ENCODE measurements around the gene TUBGCP2. TPM values are rescaled to one million over a fixed set of nuclear protein-coding genes. Genes with fewer than 3 reads are reported as not detected.
A peak's percentile ranks its signal among the peaks of the same experiment; 100 is the strongest.

The TUBGCP2 gene, protein sequence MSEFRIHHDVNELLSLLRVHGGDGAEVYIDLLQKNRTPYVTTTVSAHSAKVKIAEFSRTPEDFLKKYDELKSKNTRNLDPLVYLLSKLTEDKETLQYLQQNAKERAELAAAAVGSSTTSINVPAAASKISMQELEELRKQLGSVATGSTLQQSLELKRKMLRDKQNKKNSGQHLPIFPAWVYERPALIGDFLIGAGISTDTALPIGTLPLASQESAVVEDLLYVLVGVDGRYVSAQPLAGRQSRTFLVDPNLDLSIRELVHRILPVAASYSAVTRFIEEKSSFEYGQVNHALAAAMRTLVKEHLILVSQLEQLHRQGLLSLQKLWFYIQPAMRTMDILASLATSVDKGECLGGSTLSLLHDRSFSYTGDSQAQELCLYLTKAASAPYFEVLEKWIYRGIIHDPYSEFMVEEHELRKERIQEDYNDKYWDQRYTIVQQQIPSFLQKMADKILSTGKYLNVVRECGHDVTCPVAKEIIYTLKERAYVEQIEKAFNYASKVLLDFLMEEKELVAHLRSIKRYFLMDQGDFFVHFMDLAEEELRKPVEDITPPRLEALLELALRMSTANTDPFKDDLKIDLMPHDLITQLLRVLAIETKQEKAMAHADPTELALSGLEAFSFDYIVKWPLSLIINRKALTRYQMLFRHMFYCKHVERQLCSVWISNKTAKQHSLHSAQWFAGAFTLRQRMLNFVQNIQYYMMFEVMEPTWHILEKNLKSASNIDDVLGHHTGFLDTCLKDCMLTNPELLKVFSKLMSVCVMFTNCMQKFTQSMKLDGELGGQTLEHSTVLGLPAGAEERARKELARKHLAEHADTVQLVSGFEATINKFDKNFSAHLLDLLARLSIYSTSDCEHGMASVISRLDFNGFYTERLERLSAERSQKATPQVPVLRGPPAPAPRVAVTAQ
- 21.4 and 29.5 TPM in 2 replicates for total RNA-seq (2014; rRNA removed; shearing (Covaris generic); ENCODE audit: low replicate concordance)

- H3K4me3 ChIP-seq (ENCODE audit: low read length), result peak within 1 kb of the TSS; percentile 96
- peaks cover 16% of the 10 kb centered on the region for H3K36me3 ChIP-seq (ENCODE audit: insufficient read depth, low read length)
- peaks cover 35% of the 10 kb centered on the region; the same call in 1 of the 2 replicates for H4K20me1 ChIP-seq (ENCODE audit: insufficient read depth, low read depth, low read length)
- peak within 1 kb of the TSS; percentile 96 for H3K9ac ChIP-seq (ENCODE audit: low read length)
- H3K79me2 ChIP-seq (ENCODE audit: low read length), result peaks cover 51% of the 10 kb centered on the region
- peak; percentile 95 for DNase-seq
- H3K27ac ChIP-seq (ENCODE audit: low read length), result peak within 1 kb of the TSS; percentile 81
- H2AFZ ChIP-seq (ENCODE audit: low read length), result 0 out of 2 replicates have a peak within 1 kb of the TSS, but pooled peaks have one; percentile 89
- no peaks in the 10 kb centered on the region for H3K9me2 ChIP-seq (replicated peaks; ENCODE audit: insufficient read depth, low read length)
- H3K4me1 ChIP-seq (ENCODE audit: low read length), result peaks cover 18% of the 10 kb centered on the region
- H3K27me3 ChIP-seq (ENCODE audit: low read length), result no peaks in the 10 kb centered on the region
- H3K4me2 ChIP-seq (ENCODE audit: low read depth, low read length, poor library complexity, severe bottlenecking), result peak within 1 kb of the TSS; percentile 91
- no peaks in the 10 kb centered on the region for H3K9me3 ChIP-seq (ENCODE audit: low read length)
These were observed at the start of gene TUBGCP2, which contains the start of gene ZNF511 for GRCh38 chr10:133308421-133309099. Gene TUBGCP2, minus strand, starts transcription at chr10:133308872. Its CDS starts 5,931 bp downstream, at chr10:133302941. Gene ZNF511, plus strand, starts transcription at chr10:133308914. Its CDS starts 30 bp downstream, at chr10:133308944.

- no peaks in the 10 kb centered on the region for H3K36me3 ChIP-seq (ENCODE audit: insufficient read depth, low read length)
- H3K9me3 ChIP-seq (ENCODE audit: low read length), result no peaks in the 10 kb centered on the region
- peak within 1 kb of the TSS; percentile 7 for H3K4me2 ChIP-seq (ENCODE audit: low read depth, low read length, poor library complexity, severe bottlenecking)
- no peak within 1 kb of the TSS for H3K27ac ChIP-seq (ENCODE audit: low read length)
- peak; percentile 47 for DNase-seq
- H3K27me3 ChIP-seq (ENCODE audit: low read length), result no peaks in the 10 kb centered on the region
- H4K20me1 ChIP-seq (ENCODE audit: insufficient read depth, low read depth, low read length), result no peaks in the 10 kb centered on the region
- peaks cover 5% of the 10 kb centered on the region; the same call in 1 of the 2 replicates for H3K4me1 ChIP-seq (ENCODE audit: low read length)
- no peak within 1 kb of the TSS for H2AFZ ChIP-seq (ENCODE audit: low read length)
- no peaks in the 10 kb centered on the region for H3K79me2 ChIP-seq (ENCODE audit: low read length)
- no peaks in the 10 kb centered on the region for H3K9me2 ChIP-seq (replicated peaks; ENCODE audit: insufficient read depth, low read length)
- H3K4me3 ChIP-seq (ENCODE audit: low read length), result no peak within 1 kb of the TSS
- no peak within 1 kb of the TSS for H3K9ac ChIP-seq (ENCODE audit: low read length)
These were observed 48.9 kb upstream of the TUBGCP2 start, which contains the start of gene FUOM for GRCh38 chr10:133357285-133358161. Gene FUOM, minus strand, starts transcription at chr10:133358019. Its CDS starts 12 bp downstream, at chr10:133358007.

DNA sequence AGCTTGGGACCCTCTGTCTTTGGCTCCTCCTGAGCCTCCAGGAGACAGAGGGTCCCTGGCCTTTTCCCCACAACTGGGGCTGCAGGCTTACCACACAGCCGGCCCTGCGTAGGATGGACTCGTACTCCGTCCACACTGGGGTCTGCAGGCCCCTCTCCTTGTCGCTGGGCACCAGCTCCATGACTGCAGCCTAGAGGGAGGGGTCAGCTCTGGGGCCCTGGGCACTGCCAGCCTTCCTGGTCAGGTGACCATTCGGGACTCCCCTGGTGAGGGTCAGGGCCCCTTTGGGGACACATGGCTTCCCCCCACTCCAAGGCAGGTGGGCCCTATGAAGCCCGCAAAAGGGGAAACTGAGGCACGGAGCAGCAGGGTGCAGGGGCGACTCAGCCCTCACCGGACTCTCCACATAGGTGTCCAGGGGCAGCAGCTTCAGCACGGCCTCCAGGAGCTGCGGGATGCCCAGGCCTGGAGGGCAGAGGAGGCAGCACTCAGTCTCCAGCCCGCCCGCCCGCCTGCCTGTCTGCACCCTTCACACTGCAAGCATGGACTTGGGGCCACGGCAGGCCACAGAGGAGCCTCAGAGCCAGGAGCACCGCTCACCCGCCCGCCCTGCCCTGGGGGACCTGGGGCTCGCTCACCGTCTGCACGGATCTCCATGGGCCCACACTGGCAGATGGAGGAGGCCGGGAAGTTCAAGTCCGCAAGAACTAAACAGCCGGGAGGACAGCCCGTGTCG is 48.0 kb upstream of the TUBGCP2 start:
- no peaks in the 10 kb centered on the region for H3K9me3 ChIP-seq (ENCODE audit: low read length)
- no peak overlapping the region for H3K27ac ChIP-seq (ENCODE audit: low read length)
- H3K4me1 ChIP-seq (ENCODE audit: low read length), result peaks cover 5% of the 10 kb centered on the region; the same call in 1 of the 2 replicates
- H3K79me2 ChIP-seq (ENCODE audit: low read length), result no peaks in the 10 kb centered on the region
- no peak overlapping the region for H3K4me3 ChIP-seq (ENCODE audit: low read length)
- no peaks in the 10 kb centered on the region for H3K36me3 ChIP-seq (ENCODE audit: insufficient read depth, low read length)
- peak overlapping the region; percentile 7 for H3K4me2 ChIP-seq (ENCODE audit: low read depth, low read length, poor library complexity, severe bottlenecking)
- H3K9ac ChIP-seq (ENCODE audit: low read length), result no peak overlapping the region
- no peaks in the 10 kb centered on the region for H4K20me1 ChIP-seq (ENCODE audit: insufficient read depth, low read depth, low read length)
- H3K9me2 ChIP-seq (replicated peaks; ENCODE audit: insufficient read depth, low read length), result no peaks in the 10 kb centered on the region
- no peak for DNase-seq
- H2AFZ ChIP-seq (ENCODE audit: low read length), result no peak overlapping the region
- H3K27me3 ChIP-seq (ENCODE audit: low read length), result no peaks in the 10 kb centered on the region

GRCh38 chr10:133355991-133356390 is 47.3 kb upstream of the TUBGCP2 start:
- no peak overlapping the region for H3K4me3 ChIP-seq (ENCODE audit: low read length)
- H3K9me3 ChIP-seq (ENCODE audit: low read length), result no peaks in the 10 kb centered on the region
- H3K9ac ChIP-seq (ENCODE audit: low read length), result no peak overlapping the region

DNA sequence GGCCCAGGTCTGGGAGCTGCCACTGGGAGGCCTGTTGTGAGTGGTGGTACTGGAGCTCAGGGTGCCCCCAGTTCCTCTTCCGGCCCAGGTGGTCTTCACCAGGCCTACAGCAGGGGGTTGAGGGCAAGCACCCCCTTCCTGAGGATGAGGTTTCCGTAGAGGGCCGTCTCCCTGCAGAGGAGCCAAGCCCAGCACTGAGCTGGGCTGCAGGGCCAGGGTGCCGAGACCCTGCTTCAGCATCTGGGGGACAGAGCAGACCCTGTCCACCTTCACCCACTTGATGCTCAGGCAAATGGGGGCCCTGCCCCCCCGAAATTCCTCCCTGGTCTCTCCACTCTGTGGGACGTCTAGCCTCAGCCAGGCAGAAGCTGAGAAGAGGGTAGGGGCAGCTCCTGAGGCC is 46.6 kb upstream of the TUBGCP2 start:
- no peaks in the 10 kb centered on the region for H4K20me1 ChIP-seq (ENCODE audit: insufficient read depth, low read depth, low read length)
- no peaks in the 10 kb centered on the region for H3K36me3 ChIP-seq (ENCODE audit: insufficient read depth, low read length)
- no peak for DNase-seq
- H3K4me1 ChIP-seq (ENCODE audit: low read length), result peaks cover 5% of the 10 kb centered on the region; the same call in 1 of the 2 replicates
- no peaks in the 10 kb centered on the region for H3K27me3 ChIP-seq (ENCODE audit: low read length)
- H3K4me3 ChIP-seq (ENCODE audit: low read length), result no peak overlapping the region
- H3K27ac ChIP-seq (ENCODE audit: low read length), result no peak overlapping the region
- H3K4me2 ChIP-seq (ENCODE audit: low read depth, low read length, poor library complexity, severe bottlenecking), result no peak overlapping the region
- H3K9me2 ChIP-seq (replicated peaks; ENCODE audit: insufficient read depth, low read length), result no peaks in the 10 kb centered on the region
- no peaks in the 10 kb centered on the region for H3K79me2 ChIP-seq (ENCODE audit: low read length)
- no peaks in the 10 kb centered on the region for H3K9me3 ChIP-seq (ENCODE audit: low read length)
- H2AFZ ChIP-seq (ENCODE audit: low read length), result no peak overlapping the region
- no peak overlapping the region for H3K9ac ChIP-seq (ENCODE audit: low read length)

More at GRCh38 chr10:133355991-133356390, 47.3 kb upstream of the TUBGCP2 start:
- H3K27me3 ChIP-seq (ENCODE audit: low read length), result no peaks in the 10 kb centered on the region
- H3K4me1 ChIP-seq (ENCODE audit: low read length), result peaks cover 5% of the 10 kb centered on the region; the same call in 1 of the 2 replicates
- DNase-seq, result no peak
- no peak overlapping the region for H3K4me2 ChIP-seq (ENCODE audit: low read depth, low read length, poor library complexity, severe bottlenecking)
- no peak overlapping the region for H3K27ac ChIP-seq (ENCODE audit: low read length)
- no peak overlapping the region for H2AFZ ChIP-seq (ENCODE audit: low read length)
- no peaks in the 10 kb centered on the region for H3K79me2 ChIP-seq (ENCODE audit: low read length)
- H3K9me2 ChIP-seq (replicated peaks; ENCODE audit: insufficient read depth, low read length), result no peaks in the 10 kb centered on the region
- no peaks in the 10 kb centered on the region for H4K20me1 ChIP-seq (ENCODE audit: insufficient read depth, low read depth, low read length)
- H3K36me3 ChIP-seq (ENCODE audit: insufficient read depth, low read length), result no peaks in the 10 kb centered on the region

GRCh38 chr10:133354672-133355240 is 46.1 kb upstream of the TUBGCP2 start:
- Histone ChIP-seq H3K9me2 (replicated peaks; ENCODE audit: insufficient read depth, low read length) (no peaks in the 10 kb centered on the region), H3K27me3 (ENCODE audit: low read length) (no peaks in the 10 kb centered on the region), H3K27ac (ENCODE audit: low read length) (no peak overlapping the region), H4K20me1 (ENCODE audit: insufficient read depth, low read depth, low read length) (no peaks in the 10 kb centered on the region), H3K79me2 (ENCODE audit: low read length) (no peaks in the 10 kb centered on the region), H2AFZ (ENCODE audit: low read length) (no peak overlapping the region), H3K9ac (ENCODE audit: low read length) (no peak overlapping the region), H3K36me3 (ENCODE audit: insufficient read depth, low read length) (no peaks in the 10 kb centered on the region), H3K9me3 (ENCODE audit: low read length) (no peaks in the 10 kb centered on the region), H3K4me2 (ENCODE audit: low read depth, low read length, poor library complexity, severe bottlenecking) (no peak overlapping the region), H3K4me3 (ENCODE audit: low read length) (no peak overlapping the region), H3K4me1 (ENCODE audit: low read length) (peaks cover 5% of the 10 kb centered on the region; the same call in 1 of the 2 replicates)
- no peak for DNase-seq
